Measurements from ENCODE around the gene ZSCAN5A. TPM values are rescaled to one million over a fixed set of nuclear protein-coding genes. Genes with fewer than 3 reads are reported as not detected.
"Not testable (repeated sequence)": the region's sequence is repeated elsewhere in the genome, so short reads cannot be mapped to it uniquely, and the experiment has no call there.

Gene ZSCAN5A
- total RNA-seq, 4 donors from 2014 or later = 7.4 to 22.1 (median 17.7) TPM

DNA sequence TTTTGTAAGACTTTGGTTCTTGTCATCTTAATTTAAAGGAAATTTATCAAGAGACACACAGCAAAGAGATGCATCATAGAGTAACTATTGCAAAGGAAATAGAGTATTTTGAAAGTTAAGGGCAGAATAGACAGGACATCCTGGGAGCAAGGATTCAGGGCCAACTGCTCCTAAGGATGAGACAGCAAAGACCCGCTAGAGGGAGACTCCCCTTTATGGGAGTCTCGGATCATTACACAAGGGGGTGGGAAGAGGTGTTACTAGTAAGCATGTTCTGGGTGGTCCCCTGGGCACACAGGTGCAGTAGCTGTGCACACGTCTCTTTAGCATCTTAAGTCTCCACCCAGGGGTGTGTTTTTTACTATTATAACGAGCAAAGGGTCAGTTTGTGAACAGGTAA, 102.9 kb downstream of the ZSCAN5A start:
- Histone ChIP-seq H3K4me3 (replicated peaks in 1 of 3) (no peak overlapping the region), H3K36me3 (no peaks in the 10 kb centered on the region), H3K27ac (no peak overlapping the region), H3K27me3 (no peaks in the 10 kb centered on the region), H3K4me1 (no peaks in the 10 kb centered on the region), H3K9me3 (no peaks in the 10 kb centered on the region)
- 71% methylated on average over 4 of the region's 4 CpGs for WGBS, 2 donors
- intact Hi-C loops (cut with DNase I) = no loop called here
- TF ChIP-seq, protein P1, sequence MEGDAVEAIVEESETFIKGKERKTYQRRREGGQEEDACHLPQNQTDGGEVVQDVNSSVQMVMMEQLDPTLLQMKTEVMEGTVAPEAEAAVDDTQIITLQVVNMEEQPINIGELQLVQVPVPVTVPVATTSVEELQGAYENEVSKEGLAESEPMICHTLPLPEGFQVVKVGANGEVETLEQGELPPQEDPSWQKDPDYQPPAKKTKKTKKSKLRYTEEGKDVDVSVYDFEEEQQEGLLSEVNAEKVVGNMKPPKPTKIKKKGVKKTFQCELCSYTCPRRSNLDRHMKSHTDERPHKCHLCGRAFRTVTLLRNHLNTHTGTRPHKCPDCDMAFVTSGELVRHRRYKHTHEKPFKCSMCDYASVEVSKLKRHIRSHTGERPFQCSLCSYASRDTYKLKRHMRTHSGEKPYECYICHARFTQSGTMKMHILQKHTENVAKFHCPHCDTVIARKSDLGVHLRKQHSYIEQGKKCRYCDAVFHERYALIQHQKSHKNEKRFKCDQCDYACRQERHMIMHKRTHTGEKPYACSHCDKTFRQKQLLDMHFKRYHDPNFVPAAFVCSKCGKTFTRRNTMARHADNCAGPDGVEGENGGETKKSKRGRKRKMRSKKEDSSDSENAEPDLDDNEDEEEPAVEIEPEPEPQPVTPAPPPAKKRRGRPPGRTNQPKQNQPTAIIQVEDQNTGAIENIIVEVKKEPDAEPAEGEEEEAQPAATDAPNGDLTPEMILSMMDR (IDR thresholded peaks at IDR 0.05) = no peak
- no peak for TF ChIP-seq POLR2A (IDR thresholded peaks at IDR 0.05)
- no peak for DNase-seq

- H3K4me3 ChIP-seq (replicated peaks in 1 of 3); H3K4me1 ChIP-seq; DNase-seq; H3K27me3 ChIP-seq; intact Hi-C loops (cut with DNase I); H3K27ac ChIP-seq; H3K36me3 ChIP-seq; H3K9me3 ChIP-seq: not testable (repeated sequence)
- WGBS, 2 donors = 85 to 88% methylated on average over 8 to 9 of the region's 9 CpGs
Observed at GRCh38 chr19:56210036-56210435, 104.6 kb downstream of the ZSCAN5A start.

- Histone ChIP-seq H3K4me1 (no peaks in the 10 kb centered on the region), H3K4me3 (replicated peaks in 1 of 3) (no peak overlapping the region), H3K27ac (no peak overlapping the region), H3K36me3 (no peaks in the 10 kb centered on the region), H3K9me3 (no peaks in the 10 kb centered on the region), H3K27me3 (no peaks in the 10 kb centered on the region)
- TF ChIP-seq POLR2A (IDR thresholded peaks at IDR 0.05) = no peak
- TF ChIP-seq, protein P1 (IDR thresholded peaks at IDR 0.05) = no peak
- intact Hi-C loops (cut with DNase I) = no loop called here
- no peak for DNase-seq
- 82 to 90% methylated on average over 12 of the region's 12 CpGs for WGBS, 2 donors
Observed at GRCh38 chr19:56209091-56209490, 105.5 kb downstream of the ZSCAN5A start.

- H3K27ac ChIP-seq; H3K9me3 ChIP-seq; H3K4me1 ChIP-seq; DNase-seq; H3K36me3 ChIP-seq; H3K27me3 ChIP-seq; intact Hi-C loops (cut with DNase I); H3K4me3 ChIP-seq (replicated peaks in 1 of 3): not testable (repeated sequence)
- 61 to 72% methylated on average over 4 to 5 of the region's 5 CpGs for WGBS, 2 donors
Observed at GRCh38 chr19:56207581-56207980, 107.1 kb downstream of the ZSCAN5A start.

- no peaks in the 10 kb centered on the region for H3K9me3 ChIP-seq
- no peak for DNase-seq
- no peaks in the 10 kb centered on the region for H3K27me3 ChIP-seq
- intact Hi-C loops (cut with DNase I) = no loop called here
- no peak within 1 kb of the TSS for H3K4me3 ChIP-seq (replicated peaks in 1 of 3)
- no peak for TF ChIP-seq POLR2A (IDR thresholded peaks at IDR 0.05)
- TF ChIP-seq, protein P1 (IDR thresholded peaks at IDR 0.05) = no peak
- no peaks in the 10 kb centered on the region for H3K36me3 ChIP-seq
- no peaks in the 10 kb centered on the region for H3K4me1 ChIP-seq
- H3K27ac ChIP-seq = no peak within 1 kb of the TSS
- WGBS, 2 donors = 59 to 63% methylated on average over 3 of the region's 3 CpGs
Observed at GRCh38 chr19:56201973-56202372, 112.7 kb downstream of the ZSCAN5A start, which contains the start of gene ZSCAN5C. Gene ZSCAN5C, plus strand, starts transcription at chr19:56202273. Its CDS starts 3,641 bp downstream, at chr19:56205914.

DNA sequence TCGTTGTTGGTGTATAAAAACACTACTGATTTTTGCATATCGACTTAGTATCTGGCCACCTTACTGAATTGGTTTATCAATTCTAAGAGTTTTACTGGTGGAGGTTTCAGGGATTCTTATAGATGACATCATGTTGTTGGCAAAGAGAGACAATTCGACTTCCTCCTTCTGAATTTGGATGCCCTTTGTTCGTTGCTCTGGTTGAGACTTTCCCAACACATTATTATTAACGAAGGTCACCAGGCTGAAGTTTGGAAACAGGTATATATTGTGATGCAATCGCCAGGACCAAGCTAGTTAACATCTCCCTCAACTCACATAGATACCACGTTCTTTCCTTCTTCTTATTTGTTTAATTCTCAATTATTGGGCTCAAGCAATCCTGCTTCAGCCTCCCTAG, 115.0 kb downstream of the ZSCAN5A start:
- intact Hi-C loops (cut with DNase I) = no loop called here
- H3K36me3 ChIP-seq = no peaks in the 10 kb centered on the region
- H3K4me1 ChIP-seq = no peaks in the 10 kb centered on the region
- H3K9me3 ChIP-seq = no peaks in the 10 kb centered on the region
- TF ChIP-seq, protein P1 (IDR thresholded peaks at IDR 0.05) = no peak
- TF ChIP-seq POLR2A (IDR thresholded peaks at IDR 0.05) = no peak
- no peak overlapping the region for H3K27ac ChIP-seq
- H3K27me3 ChIP-seq = no peaks in the 10 kb centered on the region
- no peak for DNase-seq
- WGBS, 2 donors = 69 to 70% methylated on average over 7 of the region's 7 CpGs
- no peak overlapping the region for H3K4me3 ChIP-seq (replicated peaks in 1 of 3)

- H3K4me1 ChIP-seq, H3K27ac ChIP-seq: not testable (repeated sequence)
Observed at GRCh38 chr19:56197646-56198045, 117.0 kb downstream of the ZSCAN5A start, which contains the start of gene ZSCAN5B. Gene ZSCAN5B, minus strand, starts transcription at chr19:56197783. Its CDS starts 4,731 bp downstream, at chr19:56193052.

More at GRCh38 chr19:56197646-56198045, 117.0 kb downstream of the ZSCAN5A start, which contains the start of gene ZSCAN5B:
- DNase-seq; H3K4me3 ChIP-seq (replicated peaks in 1 of 3); H3K36me3 ChIP-seq; intact Hi-C loops (cut with DNase I); H3K9me3 ChIP-seq; H3K27me3 ChIP-seq: not testable (repeated sequence)
- 86 to 89% methylated on average over 23 of the region's 23 CpGs for WGBS, 2 donors
